ENCODE data around the gene TRAP1.

GRCh38 chr16:3761375-3762106 is 44.2 kb upstream of the TRAP1 start:
- TF ChIP-seq CTCF (conservative IDR thresholded peaks at IDR 0.05) (no peak), EZH2 (IDR thresholded peaks at IDR 0.05; ENCODE audit: low read depth) (no peak)

Data from PC-9 (cell line).